ENCODE data around the gene DDX43. TPM values are rescaled to one million over a fixed set of nuclear protein-coding genes. Genes with fewer than 3 reads are reported as not detected.
"Not testable (repeated sequence)": the region's sequence is repeated elsewhere in the genome, so short reads cannot be mapped to it uniquely, and the experiment has no call there.

DDX43 gene
- polyA plus RNA-seq, 1 of the 3 experiments (the other 2 are of a cell fraction), result not detected

GRCh38 chr6:73392188-73392587 lies 2.4 kb upstream of the DDX43 start:
- POLR2A ChIA-PET; H3K27me3 ChIP-seq (ENCODE audit: insufficient read depth); CTCF ChIA-PET; H3K36me3 ChIP-seq (replicated peaks in 1 of 2; ENCODE audit: control insufficient read depth in 1 of 2, insufficient read depth in 2 of 2, low read length in 1 of 2); H3K9me2 ChIP-seq; DNase-seq; H3F3A ChIP-seq (replicated peaks; ENCODE audit: insufficient read depth); H3K9me3 ChIP-seq; H4K20me1 ChIP-seq (ENCODE audit: insufficient read depth); H3K9ac ChIP-seq; H3K27ac ChIP-seq (ENCODE audit: low read depth in 2 of 2, low read length in 1 of 2); H3K79me2 ChIP-seq (ENCODE audit: insufficient read depth); H3K4me1 ChIP-seq (ENCODE audit: control insufficient read depth in 1 of 2, insufficient read depth in 2 of 2, low read depth in 1 of 2, low read length in 1 of 2); H3K4me2 ChIP-seq; H2AFZ ChIP-seq (ENCODE audit: low read depth); H3K4me3 ChIP-seq (ENCODE audit: low read depth in 2 of 2, low read length in 1 of 2): not testable (repeated sequence)
- WGBS (ENCODE audit: low lambda C conversion rate), result 55% methylated on average over 4 of the region's 4 CpGs
- TF ChIP-seq NFIC (IDR thresholded peaks at IDR 0.05; ENCODE audit: borderline replicate concordance), result peak; percentile 26; the same call in 1 of the 2 replicates

- POLR2A ChIA-PET, result no interaction called here
- H3K79me2 ChIP-seq (ENCODE audit: insufficient read depth), result no peaks in the 10 kb centered on the region
- H3K4me2 ChIP-seq, result no peak overlapping the region
- CTCF ChIA-PET, result no interaction called here
- H3K4me3 ChIP-seq (ENCODE audit: low read depth in 2 of 2, low read length in 1 of 2), result no peak overlapping the region
- WGBS (ENCODE audit: low lambda C conversion rate), result 84% methylated on average over 3 of the region's 3 CpGs
- no peak overlapping the region for H3K27ac ChIP-seq (ENCODE audit: low read depth in 2 of 2, low read length in 1 of 2)
- H3F3A ChIP-seq (replicated peaks; ENCODE audit: insufficient read depth), result no peaks in the 10 kb centered on the region
- H3K9me3 ChIP-seq, result no peaks in the 10 kb centered on the region
- no peaks in the 10 kb centered on the region for H4K20me1 ChIP-seq (ENCODE audit: insufficient read depth)
- no peaks in the 10 kb centered on the region for H3K9me2 ChIP-seq
- no peaks in the 10 kb centered on the region for H3K27me3 ChIP-seq (ENCODE audit: insufficient read depth)
- TF ChIP-seq TAF1 (IDR thresholded peaks at IDR 0.05; ENCODE audit: borderline replicate concordance, low read depth, low read length), result no peak
- no peak for TF ChIP-seq REST (IDR thresholded peaks at IDR 0.05; ENCODE audit: low read depth, low read length)
- no peak for TF ChIP-seq POLR2AphosphoS5 (IDR thresholded peaks at IDR 0.05; ENCODE audit: low read depth, low read length)
- TF ChIP-seq GABPA (IDR thresholded peaks at IDR 0.05; ENCODE audit: low read depth), result no peak
- TF ChIP-seq IRF3 (IDR thresholded peaks at IDR 0.05; ENCODE audit: low read depth, low read length), result no peak
- no peak for TF ChIP-seq MEF2A (IDR thresholded peaks at IDR 0.05; ENCODE audit: borderline replicate concordance, low read depth)
- no peak for TF ChIP-seq SMC3 (IDR thresholded peaks at IDR 0.05; ENCODE audit: low read depth, low read length)
- no peak for TF ChIP-seq FOXJ3 (CRISPR knock-in tag; IDR thresholded peaks at IDR 0.05)
- no peak overlapping the region for H3K9ac ChIP-seq
- H2AFZ ChIP-seq (ENCODE audit: low read depth), result no peak overlapping the region
- H3K4me1 ChIP-seq (ENCODE audit: control insufficient read depth in 1 of 2, insufficient read depth in 2 of 2, low read depth in 1 of 2, low read length in 1 of 2), result no peaks in the 10 kb centered on the region; a peak in 1 of 4 replicates
- DNase-seq, result no peak
- H3K36me3 ChIP-seq (replicated peaks in 1 of 2; ENCODE audit: control insufficient read depth in 1 of 2, insufficient read depth in 2 of 2, low read length in 1 of 2), result no peaks in the 10 kb centered on the region
These were observed 1.4 kb upstream of the DDX43 start for GRCh38 chr6:73393278-73393677.
